Measurements from ENCODE around the gene PRKAG2.

PRKAG2 gene

DNA sequence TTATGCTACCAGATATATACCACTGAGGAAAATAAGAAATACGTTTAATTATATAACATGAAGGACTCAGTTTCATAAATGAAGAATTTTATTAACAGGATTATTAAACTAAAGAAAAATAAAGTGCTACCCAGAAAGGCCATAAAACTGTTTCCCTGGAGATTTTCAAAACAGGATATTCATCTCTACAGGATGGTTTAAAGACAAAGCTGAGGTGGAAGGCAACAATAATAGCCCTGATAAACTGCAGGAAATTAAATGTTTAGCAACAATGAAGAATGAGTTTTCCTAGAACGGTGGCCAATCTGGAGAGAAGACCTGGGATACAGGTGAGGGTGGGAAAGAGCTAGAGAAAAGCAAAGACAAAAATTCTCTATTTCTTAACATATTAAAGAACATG lies 369.1 kb downstream of the PRKAG2 start:
- Histone ChIP-seq H3K4me1 (ENCODE audit: control insufficient read depth in 1 of 2, insufficient read depth in 1 of 2, low read depth in 1 of 2, low read length in 1 of 2) (peaks cover 15 to 19% of the 10 kb centered on the region in 2 experiments), H3K9me3 (no peaks in the 10 kb centered on the region), H3K36me3 (no peaks in the 10 kb centered on the region), H3K27me3 (no peaks in the 10 kb centered on the region), H3K27ac (no peak overlapping the region), H3K4me3 (ENCODE audit: low read depth in 1 of 2, low read length in 1 of 2) (no peak overlapping the region)
- TF ChIP-seq, protein P1, sequence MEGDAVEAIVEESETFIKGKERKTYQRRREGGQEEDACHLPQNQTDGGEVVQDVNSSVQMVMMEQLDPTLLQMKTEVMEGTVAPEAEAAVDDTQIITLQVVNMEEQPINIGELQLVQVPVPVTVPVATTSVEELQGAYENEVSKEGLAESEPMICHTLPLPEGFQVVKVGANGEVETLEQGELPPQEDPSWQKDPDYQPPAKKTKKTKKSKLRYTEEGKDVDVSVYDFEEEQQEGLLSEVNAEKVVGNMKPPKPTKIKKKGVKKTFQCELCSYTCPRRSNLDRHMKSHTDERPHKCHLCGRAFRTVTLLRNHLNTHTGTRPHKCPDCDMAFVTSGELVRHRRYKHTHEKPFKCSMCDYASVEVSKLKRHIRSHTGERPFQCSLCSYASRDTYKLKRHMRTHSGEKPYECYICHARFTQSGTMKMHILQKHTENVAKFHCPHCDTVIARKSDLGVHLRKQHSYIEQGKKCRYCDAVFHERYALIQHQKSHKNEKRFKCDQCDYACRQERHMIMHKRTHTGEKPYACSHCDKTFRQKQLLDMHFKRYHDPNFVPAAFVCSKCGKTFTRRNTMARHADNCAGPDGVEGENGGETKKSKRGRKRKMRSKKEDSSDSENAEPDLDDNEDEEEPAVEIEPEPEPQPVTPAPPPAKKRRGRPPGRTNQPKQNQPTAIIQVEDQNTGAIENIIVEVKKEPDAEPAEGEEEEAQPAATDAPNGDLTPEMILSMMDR (IDR thresholded peaks at IDR 0.05), result no peak

DNA sequence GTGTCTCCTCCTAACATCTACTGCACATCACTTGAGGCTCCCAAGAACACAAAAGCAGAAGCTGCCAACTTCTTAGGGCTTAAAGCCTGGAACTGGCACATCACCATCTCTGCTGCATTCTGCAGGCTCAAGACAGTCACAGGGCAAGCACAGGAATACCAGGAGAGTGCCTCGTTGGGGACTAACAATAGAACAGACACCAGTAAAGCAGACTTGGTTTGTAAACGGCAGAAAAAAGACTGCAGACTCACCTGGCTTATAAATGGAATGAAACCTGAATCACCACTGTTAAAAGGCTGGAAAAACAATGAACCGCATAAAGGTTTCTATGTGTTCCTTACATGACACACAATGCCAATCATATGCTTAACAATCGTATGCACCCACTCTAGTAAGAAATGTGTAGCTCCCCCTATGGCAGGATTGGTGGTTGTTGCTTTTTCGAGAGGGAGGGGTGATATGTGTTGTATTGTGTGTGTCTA lies 370.0 kb downstream of the PRKAG2 start:
- H3K27ac ChIP-seq, result no peak overlapping the region
- TF ChIP-seq, protein P1 (IDR thresholded peaks at IDR 0.05), result no peak
- peaks cover 15% of the 10 kb centered on the region in 2 experiments for H3K4me1 ChIP-seq (ENCODE audit: control insufficient read depth in 1 of 2, insufficient read depth in 1 of 2, low read depth in 1 of 2, low read length in 1 of 2)
- no peaks in the 10 kb centered on the region for H3K36me3 ChIP-seq
- no peaks in the 10 kb centered on the region for H3K9me3 ChIP-seq
- H3K4me3 ChIP-seq (ENCODE audit: low read depth in 1 of 2, low read length in 1 of 2), result no peak overlapping the region
- no peaks in the 10 kb centered on the region for H3K27me3 ChIP-seq

Data from neutrophil (primary cell).